LNCaP clone FGC (cell line): ENCODE data around the gene SLC6A7.

Source experiments
- DNase-seq: peaks from one replicate; pipeline ENCODE4 v3.0.0-alpha.2; 2011; ENCODE audit warnings: low read depth
- H3K4me3 ChIP-seq: 2 replicates; pipeline ENCODE4 v1.5.1; 2011; ENCODE audit warnings: mild to moderate bottlenecking, low read depth, low read length, control low read depth
- CTCF ChIP-seq: IDR thresholded peaks from 2 replicates; pipeline ENCODE4 v1.5.1; 2012; ENCODE audit warnings: mild to moderate bottlenecking; ENCODE audit not compliant: control insufficient read depth, insufficient read depth; ENCODE audit errors: extremely low read depth

SLC6A7 gene

GRCh38 chr5:150178262-150178661 is 11.6 kb upstream of the SLC6A7 start:
- no peak overlapping the region for H3K4me3 ChIP-seq
- no peak for TF ChIP-seq CTCF
- no peak for DNase-seq

GRCh38 chr5:150179019-150179620 is 10.7 kb upstream of the SLC6A7 start:
- no peak for DNase-seq
- H3K4me3 ChIP-seq: no peak overlapping the region
- TF ChIP-seq CTCF: no peak

GRCh38 chr5:150180241-150181026 is 9.4 kb upstream of the SLC6A7 start:
- H3K4me3 ChIP-seq: no peak overlapping the region
- DNase-seq: no peak
- TF ChIP-seq CTCF: no peak

- no peak for DNase-seq
- no peak overlapping the region for H3K4me3 ChIP-seq
- no peak for TF ChIP-seq CTCF
Measured at GRCh38 chr5:150181027-150181426, 8.8 kb upstream of the SLC6A7 start.

- no peak for DNase-seq
- H3K4me3 ChIP-seq: no peak overlapping the region
- no peak for TF ChIP-seq CTCF
Measured at GRCh38 chr5:150181766-150182545, 7.9 kb upstream of the SLC6A7 start.

GRCh38 chr5:150182774-150183173 is 7.1 kb upstream of the SLC6A7 start:
- no peak for DNase-seq
- no peak overlapping the region for H3K4me3 ChIP-seq
- TF ChIP-seq CTCF: no peak

- no peak for TF ChIP-seq CTCF
- DNase-seq: no peak
- no peak overlapping the region for H3K4me3 ChIP-seq
Measured at GRCh38 chr5:150183436-150183835, 6.4 kb upstream of the SLC6A7 start.
